ENCODE results near the gene FYCO1.

- TF ChIP-seq TAF1 (IDR thresholded peaks at IDR 0.05; ENCODE audit: low read depth, low read length), result no peak
- TF ChIP-seq POU2F2 (IDR thresholded peaks at IDR 0.05; ENCODE audit: low read depth, low read length), result no peak
- TF ChIP-seq POLR2A (IDR thresholded peaks at IDR 0.05; ENCODE audit: low read depth, low read length), result no peak
- TF ChIP-seq POLR2AphosphoS5 (IDR thresholded peaks at IDR 0.05; ENCODE audit: low read depth, low read length), result no peak
Observed at GRCh38 chr3:45964139-45964538, 31.5 kb downstream of the FYCO1 start.
